CD1c-positive myeloid dendritic cell (primary cell): ENCODE data around the gene ARHGEF17.

Experiments used
- DNase-seq: peaks from one replicate; pipeline ENCODE4 v3.0.0-alpha.2; 2016; ENCODE audit errors: extremely low spot score

The ARHGEF17 gene

GRCh38 chr11:73406131-73406530, 98.1 kb downstream of the ARHGEF17 start:
- no peak for DNase-seq

GRCh38 chr11:73406619-73407018, 98.5 kb downstream of the ARHGEF17 start:
- no peak for DNase-seq

GRCh38 chr11:73409431-73409830, 101.4 kb downstream of the ARHGEF17 start:
- DNase-seq: no peak

GRCh38 chr11:73410627-73411026, 102.6 kb downstream of the ARHGEF17 start:
- no peak for DNase-seq

- DNase-seq: no peak
Observed at GRCh38 chr11:73411031-73411430, 103.0 kb downstream of the ARHGEF17 start.

GRCh38 chr11:73412308-73412707, 104.2 kb downstream of the ARHGEF17 start:
- DNase-seq: no peak

GRCh38 chr11:73413256-73413655, 105.2 kb downstream of the ARHGEF17 start:
- peak; percentile 65 for DNase-seq

GRCh38 chr11:73414977-73415651, 107.0 kb downstream of the ARHGEF17 start:
- DNase-seq: peak; percentile 58

- DNase-seq: no peak
Observed at GRCh38 chr11:73415854-73416615, 108.0 kb downstream of the ARHGEF17 start.

- DNase-seq: no peak
Observed at GRCh38 chr11:73416786-73417185, 108.7 kb downstream of the ARHGEF17 start.
